HEK293 (cell line): ENCODE data around the gene RGL3.
"Not testable (repeated sequence)": the region's sequence is repeated elsewhere in the genome, so short reads cannot be mapped to it uniquely, and the experiment has no call there.

Experiments used
- CTCF ChIA-PET: fragments of 350-600 bp; formaldehyde crosslinking; extraction: SDS; loops from one replicate; lab custom pipeline; 2021; ENCODE audit warnings: antibody characterized with exemption; lab: Yijun Ruan, JAX
- POLR2A ChIA-PET: fragments of 300-600 bp; formaldehyde crosslinking; extraction: SDS; loops from one replicate; lab custom pipeline; 2020; ENCODE audit warnings: antibody characterized with exemption, inconsistent platforms; lab: Yijun Ruan, JAX
- H3K27ac ChIP-seq: fragments of 200-500 bp; sonication (Bioruptor generic); 2 replicates; pipeline ENCODE4 v1.5.1; 2014; ENCODE audit warnings: low read depth, low read length, control low read depth, inconsistent platforms; ENCODE audit errors: extremely low read depth
- H3K36me3 ChIP-seq, 2 experiments: fragments of 200-500 bp in 1 of 2; sonication (Bioruptor generic) in 1 of 2; 1 replicate in 1 of 2; 2 replicates in 1 of 2; pipeline ENCODE4 v1.5.1; 2014 to 2017; ENCODE audit warnings: inconsistent platforms in 2 of 2, low read length in 2 of 2; ENCODE audit not compliant: control insufficient read depth in 2 of 2, insufficient read depth in 1 of 2
- H3K4me1 ChIP-seq: fragments of 200-500 bp; sonication (Bioruptor generic); 2 replicates; pipeline ENCODE4 v1.5.1; 2014; ENCODE audit warnings: mild to moderate bottlenecking, low read length, inconsistent platforms; ENCODE audit not compliant: control insufficient read depth, insufficient read depth
- H3K4me3 ChIP-seq: 2 replicates; pipeline ENCODE4 v1.5.1; 2011; ENCODE audit warnings: low read depth, mild to moderate bottlenecking, control low read depth, low read length, moderate library complexity
- H3K9me3 ChIP-seq: fragments of 200-500 bp; sonication (Bioruptor generic); 2 replicates; pipeline ENCODE4 v1.5.1; 2014; ENCODE audit warnings: low read depth, low read length, inconsistent platforms; ENCODE audit not compliant: control insufficient read depth, insufficient read depth
- KLF1 ChIP-seq: fragments of 450-650 bp; formaldehyde crosslinking; IDR thresholded peaks from 2 replicates; pipeline ENCODE4 v1.5.1; 2016; ENCODE audit warnings: missing biosample characterization, missing genetic modification characterization
- YY2 ChIP-seq: fragments of 450-650 bp; formaldehyde crosslinking; IDR thresholded peaks from 2 replicates; pipeline ENCODE4 v1.5.1; 2016; ENCODE audit warnings: missing biosample characterization, missing genetic modification characterization
- ZFP69B ChIP-seq: fragments of 450-650 bp; formaldehyde crosslinking; IDR thresholded peaks from 2 replicates; pipeline ENCODE4 v1.5.1; 2016; ENCODE audit warnings: missing biosample characterization, missing genetic modification characterization
- ZNF184 ChIP-seq: fragments of 450-650 bp; IDR thresholded peaks from 2 replicates; pipeline ENCODE4 v1.5.1; 2018; ENCODE audit warnings: missing biosample characterization, mild to moderate bottlenecking, missing genetic modification characterization
- ZNF335 ChIP-seq: fragments of 450-650 bp; formaldehyde crosslinking; conservative IDR thresholded peaks from 2 replicates; pipeline ENCODE4 v1.5.1; 2016; ENCODE audit warnings: missing biosample characterization, missing genetic modification characterization
- ZNF626 ChIP-seq: fragments of 450-650 bp; sonication (Bioruptor Pico); formaldehyde crosslinking; IDR thresholded peaks from 2 replicates; pipeline ENCODE4 v1.5.1; 2018; ENCODE audit warnings: missing biosample characterization, missing genetic modification characterization, inconsistent platforms
- ZNF76 ChIP-seq: fragments of 450-650 bp; formaldehyde crosslinking; IDR thresholded peaks from 2 replicates; pipeline ENCODE4; 2016; ENCODE audit warnings: low read depth, missing biosample characterization, missing genetic modification characterization, borderline replicate concordance
- ZNF792 ChIP-seq: fragments of 450-650 bp; formaldehyde crosslinking; IDR thresholded peaks from 2 replicates; pipeline ENCODE4 v1.5.1; 2016; ENCODE audit warnings: missing biosample characterization, missing genetic modification characterization
- TF ChIP-seq, protein P1 (sequence below): fragments of 450-650 bp; formaldehyde crosslinking; IDR thresholded peaks from 2 replicates; pipeline ENCODE4 v1.5.1; 2016; ENCODE audit warnings: missing biosample characterization, missing genetic modification characterization
- TF ChIP-seq, protein P2 (sequence below): fragments of 450-650 bp; formaldehyde crosslinking; IDR thresholded peaks from 2 replicates; pipeline ENCODE4 v1.5.1; 2016; ENCODE audit warnings: missing biosample characterization, missing genetic modification characterization, borderline replicate concordance

RGL3 gene, protein sequence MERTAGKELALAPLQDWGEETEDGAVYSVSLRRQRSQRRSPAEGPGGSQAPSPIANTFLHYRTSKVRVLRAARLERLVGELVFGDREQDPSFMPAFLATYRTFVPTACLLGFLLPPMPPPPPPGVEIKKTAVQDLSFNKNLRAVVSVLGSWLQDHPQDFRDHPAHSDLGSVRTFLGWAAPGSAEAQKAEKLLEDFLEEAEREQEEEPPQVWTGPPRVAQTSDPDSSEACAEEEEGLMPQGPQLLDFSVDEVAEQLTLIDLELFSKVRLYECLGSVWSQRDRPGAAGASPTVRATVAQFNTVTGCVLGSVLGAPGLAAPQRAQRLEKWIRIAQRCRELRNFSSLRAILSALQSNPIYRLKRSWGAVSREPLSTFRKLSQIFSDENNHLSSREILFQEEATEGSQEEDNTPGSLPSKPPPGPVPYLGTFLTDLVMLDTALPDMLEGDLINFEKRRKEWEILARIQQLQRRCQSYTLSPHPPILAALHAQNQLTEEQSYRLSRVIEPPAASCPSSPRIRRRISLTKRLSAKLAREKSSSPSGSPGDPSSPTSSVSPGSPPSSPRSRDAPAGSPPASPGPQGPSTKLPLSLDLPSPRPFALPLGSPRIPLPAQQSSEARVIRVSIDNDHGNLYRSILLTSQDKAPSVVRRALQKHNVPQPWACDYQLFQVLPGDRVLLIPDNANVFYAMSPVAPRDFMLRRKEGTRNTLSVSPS

DNA sequence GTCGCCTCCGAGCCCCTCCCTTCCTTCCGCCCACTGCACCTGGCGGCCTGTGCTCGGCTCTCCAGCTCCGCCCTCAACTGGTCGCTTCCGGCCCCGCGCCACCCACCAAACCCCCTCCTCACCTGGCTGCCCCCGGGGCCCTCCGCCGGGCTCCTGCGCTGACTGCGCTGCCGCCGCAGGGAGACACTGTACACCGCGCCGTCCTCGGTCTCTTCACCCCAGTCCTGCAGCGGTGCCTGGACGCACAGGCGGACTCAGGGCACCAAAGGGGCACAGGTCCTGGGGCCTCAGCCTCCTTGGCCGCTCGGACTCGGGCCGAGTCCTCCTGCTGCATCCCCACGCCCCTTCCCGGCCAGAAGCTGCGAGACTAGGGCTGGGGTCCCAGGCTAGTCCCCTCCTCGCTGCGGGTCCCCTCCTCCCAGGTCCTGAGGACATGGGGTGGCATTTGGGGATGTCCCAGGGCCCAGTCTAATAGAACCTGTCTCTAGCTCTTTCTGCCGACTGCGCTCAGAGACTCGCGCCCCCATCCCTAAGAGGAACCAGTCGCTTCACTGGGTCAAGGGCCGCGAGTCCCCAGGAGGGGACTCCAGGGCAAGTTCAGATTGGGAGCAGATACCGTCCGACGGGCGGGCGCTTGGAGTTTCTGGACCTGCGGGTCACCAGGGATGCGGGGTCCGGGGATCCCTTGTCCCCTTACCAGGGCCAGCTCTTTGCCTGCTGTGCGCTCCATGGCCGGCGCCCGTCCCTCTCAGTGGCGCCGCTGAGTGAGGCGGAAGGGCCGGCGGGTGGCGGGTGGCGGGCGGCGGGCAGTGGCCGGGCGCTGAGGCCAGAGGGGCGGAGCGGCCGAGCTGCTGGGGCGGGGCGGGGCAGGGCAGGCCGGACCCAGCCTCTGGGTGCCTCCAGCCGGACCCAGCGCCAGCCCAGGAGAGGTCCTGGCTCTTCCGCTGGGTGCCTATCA is at the start of gene RGL3:
Gene RGL3, minus strand, starts transcription at position 766 of the 958 bp plus-strand sequence. Its CDS starts 36 bp downstream, at position 730.
- Histone ChIP-seq H3K4me1 (no peaks in the 10 kb centered on the region), H3K4me3 (peak within 1 kb of the TSS; percentile 36), H3K9me3 (no peaks in the 10 kb centered on the region), H3K27ac (no peak within 1 kb of the TSS), H3K36me3 (no peaks in the 10 kb centered on the region)
- TF ChIP-seq ZNF184 (tag by site-specific recombination) (no peak), ZNF335 (0 out of 2 replicates have a peak, but pooled peaks have one; percentile 15)
- ChIA-PET POLR2A (interaction anchor here (0.5 to 1.4 kb wide), 3 partner anchors 12 to 38 kb away, joined by 3 to 5 read pairs (median 4); no protein-coding TSS in a partner anchor), CTCF (interaction anchor here (0.6 to 8.3 kb wide), 4 partner anchors 12 to 92 kb away, joined by 3 to 66 read pairs (median 8); partner anchors contain the start of genes EPOR, ODAD3 and PRKCSH)

DNA sequence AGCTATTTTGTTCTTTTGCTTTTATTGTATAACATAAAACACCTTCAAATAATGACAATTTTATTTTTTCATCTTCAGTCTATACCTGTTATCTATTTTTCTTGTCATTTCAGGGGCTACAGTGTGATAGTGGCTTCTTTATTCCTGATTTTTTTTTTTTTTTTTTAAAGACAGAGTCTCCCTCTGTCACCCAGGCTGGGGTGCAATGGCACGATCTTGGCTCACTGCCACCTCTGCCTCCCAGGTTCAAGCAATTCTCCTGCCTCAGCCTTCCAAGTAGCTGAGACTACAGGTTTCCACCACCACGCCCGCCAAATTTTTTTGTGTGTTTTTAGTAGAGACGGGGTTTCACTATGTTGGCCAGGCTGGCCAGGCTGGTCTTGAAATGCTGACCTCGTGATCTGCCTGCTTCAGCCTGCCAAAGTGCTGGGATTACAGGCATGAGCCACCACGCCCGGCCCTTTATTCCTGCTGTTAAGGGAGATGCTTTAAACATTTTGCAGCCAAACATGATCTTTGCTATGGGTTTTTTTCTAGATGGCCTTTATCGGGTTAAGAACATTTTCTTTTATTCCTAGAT is 49.2 kb upstream of the RGL3 start:
- H3K4me1 ChIP-seq, POLR2A ChIA-PET, H3K36me3 ChIP-seq: not testable (repeated sequence)
- CTCF ChIA-PET = interaction anchor here (0.6 to 2.0 kb wide), 7 partner anchors 13 to 225 kb away, joined by 3 to 12 read pairs (median 3); no protein-coding TSS in a partner anchor
- 0 out of 2 replicates have a peak, but pooled peaks have one; percentile 10 for TF ChIP-seq KLF1 (tag by site-specific recombination)
- TF ChIP-seq, protein P1, sequence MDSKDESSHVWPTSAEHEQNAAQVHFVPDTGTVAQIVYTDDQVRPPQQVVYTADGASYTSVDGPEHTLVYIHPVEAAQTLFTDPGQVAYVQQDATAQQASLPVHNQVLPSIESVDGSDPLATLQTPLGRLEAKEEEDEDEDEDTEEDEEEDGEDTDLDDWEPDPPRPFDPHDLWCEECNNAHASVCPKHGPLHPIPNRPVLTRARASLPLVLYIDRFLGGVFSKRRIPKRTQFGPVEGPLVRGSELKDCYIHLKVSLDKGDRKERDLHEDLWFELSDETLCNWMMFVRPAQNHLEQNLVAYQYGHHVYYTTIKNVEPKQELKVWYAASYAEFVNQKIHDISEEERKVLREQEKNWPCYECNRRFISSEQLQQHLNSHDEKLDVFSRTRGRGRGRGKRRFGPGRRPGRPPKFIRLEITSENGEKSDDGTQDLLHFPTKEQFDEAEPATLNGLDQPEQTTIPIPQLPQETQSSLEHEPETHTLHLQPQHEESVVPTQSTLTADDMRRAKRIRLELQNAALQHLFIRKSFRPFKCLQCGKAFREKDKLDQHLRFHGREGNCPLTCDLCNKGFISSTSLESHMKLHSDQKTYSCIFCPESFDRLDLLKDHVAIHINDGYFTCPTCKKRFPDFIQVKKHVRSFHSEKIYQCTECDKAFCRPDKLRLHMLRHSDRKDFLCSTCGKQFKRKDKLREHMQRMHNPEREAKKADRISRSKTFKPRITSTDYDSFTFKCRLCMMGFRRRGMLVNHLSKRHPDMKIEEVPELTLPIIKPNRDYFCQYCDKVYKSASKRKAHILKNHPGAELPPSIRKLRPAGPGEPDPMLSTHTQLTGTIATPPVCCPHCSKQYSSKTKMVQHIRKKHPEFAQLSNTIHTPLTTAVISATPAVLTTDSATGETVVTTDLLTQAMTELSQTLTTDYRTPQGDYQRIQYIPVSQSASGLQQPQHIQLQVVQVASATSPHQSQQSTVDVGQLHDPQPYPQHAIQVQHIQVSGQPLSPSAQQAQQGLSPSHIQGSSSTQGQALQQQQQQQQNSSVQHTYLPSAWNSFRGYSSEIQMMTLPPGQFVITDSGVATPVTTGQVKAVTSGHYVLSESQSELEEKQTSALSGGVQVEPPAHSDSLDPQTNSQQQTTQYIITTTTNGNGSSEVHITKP = peak; percentile 79
- TF ChIP-seq, all 188 proteins: peak for 2; not testable (repeated sequence) for 186
- H3K4me3 ChIP-seq, H3K27ac ChIP-seq, H3K9me3 ChIP-seq: not testable (repeated sequence)

GRCh38 chr19:11465600-11465999 is 46.5 kb upstream of the RGL3 start:
- ChIA-PET CTCF (no interaction called here), POLR2A (no interaction called here)
- Histone ChIP-seq H3K36me3 (no peaks in the 10 kb centered on the region), H3K4me1 (no peaks in the 10 kb centered on the region), H3K9me3 (no peaks in the 10 kb centered on the region), H3K27ac (no peak overlapping the region), H3K4me3 (no peak overlapping the region)
- TF ChIP-seq, protein P2, sequence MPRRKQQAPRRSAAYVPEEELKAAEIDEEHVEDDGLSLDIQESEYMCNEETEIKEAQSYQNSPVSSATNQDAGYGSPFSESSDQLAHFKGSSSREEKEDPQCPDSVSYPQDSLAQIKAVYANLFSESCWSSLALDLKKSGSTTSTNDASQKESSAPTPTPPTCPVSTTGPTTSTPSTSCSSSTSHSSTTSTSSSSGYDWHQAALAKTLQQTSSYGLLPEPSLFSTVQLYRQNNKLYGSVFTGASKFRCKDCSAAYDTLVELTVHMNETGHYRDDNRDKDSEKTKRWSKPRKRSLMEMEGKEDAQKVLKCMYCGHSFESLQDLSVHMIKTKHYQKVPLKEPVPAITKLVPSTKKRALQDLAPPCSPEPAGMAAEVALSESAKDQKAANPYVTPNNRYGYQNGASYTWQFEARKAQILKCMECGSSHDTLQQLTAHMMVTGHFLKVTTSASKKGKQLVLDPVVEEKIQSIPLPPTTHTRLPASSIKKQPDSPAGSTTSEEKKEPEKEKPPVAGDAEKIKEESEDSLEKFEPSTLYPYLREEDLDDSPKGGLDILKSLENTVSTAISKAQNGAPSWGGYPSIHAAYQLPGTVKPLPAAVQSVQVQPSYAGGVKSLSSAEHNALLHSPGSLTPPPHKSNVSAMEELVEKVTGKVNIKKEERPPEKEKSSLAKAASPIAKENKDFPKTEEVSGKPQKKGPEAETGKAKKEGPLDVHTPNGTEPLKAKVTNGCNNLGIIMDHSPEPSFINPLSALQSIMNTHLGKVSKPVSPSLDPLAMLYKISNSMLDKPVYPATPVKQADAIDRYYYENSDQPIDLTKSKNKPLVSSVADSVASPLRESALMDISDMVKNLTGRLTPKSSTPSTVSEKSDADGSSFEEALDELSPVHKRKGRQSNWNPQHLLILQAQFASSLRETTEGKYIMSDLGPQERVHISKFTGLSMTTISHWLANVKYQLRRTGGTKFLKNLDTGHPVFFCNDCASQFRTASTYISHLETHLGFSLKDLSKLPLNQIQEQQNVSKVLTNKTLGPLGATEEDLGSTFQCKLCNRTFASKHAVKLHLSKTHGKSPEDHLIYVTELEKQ (tag by site-specific recombination) = no peak
- TF ChIP-seq ZFP69B (tag by site-specific recombination) (no peak), ZNF626 (tag by site-specific recombination) (no peak), ZNF792 (tag by site-specific recombination) (no peak), ZNF76 (tag by site-specific recombination) (no peak), YY2 (tag by site-specific recombination) (no peak)
